Urinary bladder (tissue), 4 donors: Measurements from ENCODE around the gene NDUFV2. TPM values are rescaled to one million over a fixed set of nuclear protein-coding genes. Genes with fewer than 3 reads are reported as not detected.
"Not testable (repeated sequence)": the region's sequence is repeated elsewhere in the genome, so short reads cannot be mapped to it uniquely, and the experiment has no call there.

Experiments
- DNase-seq: peaks from one replicate; pipeline ENCODE4 v3.0.0-alpha.2; 2015; ENCODE audit errors: extremely low spot score
- H3K27ac ChIP-seq: one replicate; pipeline ENCODE4 v1.5.1; 2013; ENCODE audit warnings: low read depth, mild to moderate bottlenecking, moderate library complexity
- H3K36me3 ChIP-seq: one replicate; pipeline ENCODE4 v1.6.1; 2013; ENCODE audit warnings: mild to moderate bottlenecking, moderate library complexity; ENCODE audit not compliant: insufficient read depth
- H3K4me1 ChIP-seq: one replicate; pipeline ENCODE4 v1.6.1; 2013; ENCODE audit warnings: mild to moderate bottlenecking, moderate library complexity; ENCODE audit not compliant: insufficient read depth
- H3K4me3 ChIP-seq: one replicate; pipeline ENCODE4 v1.5.1; 2013; ENCODE audit warnings: low read depth, low read length
- WGBS: extraction: QIAGEN DNeasy Blood & Tissue Kit; methylation state at CpG from one replicate; pipeline ENCODE4 v1.1.7; 2013; 5-methylcytosine and 5-hydroxymethylcytosine counted together
- polyA plus RNA-seq: library from polyadenylated mRNA; stranded (reverse); fragments of 200-250 nt; gene quantifications from one replicate; pipeline ENCODE4 v1.2.3, GENCODE V29; 2013
- total RNA-seq: library from RNA; depleted of rRNA; stranded (reverse); fragments of >200 nt; gene quantifications from one replicate; pipeline ENCODE4 v1.2.3, GENCODE V29; 2014
- donor health status: healthy with polysubstance abuse.
- donor health status: healthy.

NDUFV2 gene
- total and polyA plus RNA-seq, 2 donors, result 116 to 143 TPM

GRCh38 chr18:9160014-9160413 lies 57.5 kb downstream of the NDUFV2 start:
- WGBS, result 95% methylated on average over 4 of the region's 4 CpGs
- no peak for DNase-seq
- Histone ChIP-seq H3K27ac (no peak overlapping the region), H3K4me1 (no peaks in the 10 kb centered on the region), H3K4me3 (no peak overlapping the region), H3K36me3 (no peaks in the 10 kb centered on the region)

GRCh38 chr18:9162663-9163062 lies 60.2 kb downstream of the NDUFV2 start:
- H3K4me3 ChIP-seq, H3K27ac ChIP-seq, H3K36me3 ChIP-seq, H3K4me1 ChIP-seq, DNase-seq: not testable (repeated sequence)
- 97% methylated on average over 4 of the region's 4 CpGs for WGBS

DNA sequence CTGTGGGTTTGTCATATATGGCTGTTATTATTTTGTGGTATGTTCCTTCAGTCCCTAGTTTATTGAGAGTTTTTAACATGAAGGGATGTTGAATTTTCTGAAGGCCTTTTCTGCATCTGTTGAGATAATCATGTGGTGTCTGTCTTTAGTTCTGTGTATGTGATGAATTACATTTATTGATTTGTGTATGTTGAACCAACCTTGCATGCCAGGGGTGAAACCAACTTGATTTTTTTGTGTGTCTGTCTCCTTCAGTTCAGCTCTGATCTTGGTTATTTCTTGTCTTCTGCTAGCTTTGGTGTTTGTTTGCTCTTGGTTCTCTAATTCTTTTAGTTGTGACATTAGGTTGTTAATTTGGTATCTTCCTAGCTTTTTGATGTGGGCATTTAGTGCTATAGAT lies 61.6 kb downstream of the NDUFV2 start:
- H3K4me3 ChIP-seq, DNase-seq, H3K36me3 ChIP-seq, H3K27ac ChIP-seq, H3K4me1 ChIP-seq: not testable (repeated sequence)

- not testable (repeated sequence) for H3K4me1 ChIP-seq, H3K36me3 ChIP-seq, H3K27ac ChIP-seq, H3K4me3 ChIP-seq, DNase-seq
- WGBS, result 98% methylated on average over 3 of the region's 3 CpGs
Observed at GRCh38 chr18:9165883-9166282, 63.4 kb downstream of the NDUFV2 start.

GRCh38 chr18:9169515-9169914 lies 67.0 kb downstream of the NDUFV2 start:
- not testable (repeated sequence) for H3K36me3 ChIP-seq, H3K4me1 ChIP-seq, DNase-seq, H3K27ac ChIP-seq, H3K4me3 ChIP-seq
- WGBS, result 93% methylated on average over 3 of the region's 3 CpGs

- not testable (repeated sequence) for H3K36me3 ChIP-seq, H3K27ac ChIP-seq, DNase-seq, H3K4me3 ChIP-seq, H3K4me1 ChIP-seq
- WGBS, result 65% methylated on average over 3 of the region's 3 CpGs
Observed at GRCh38 chr18:9171919-9172318, 69.4 kb downstream of the NDUFV2 start.

DNA sequence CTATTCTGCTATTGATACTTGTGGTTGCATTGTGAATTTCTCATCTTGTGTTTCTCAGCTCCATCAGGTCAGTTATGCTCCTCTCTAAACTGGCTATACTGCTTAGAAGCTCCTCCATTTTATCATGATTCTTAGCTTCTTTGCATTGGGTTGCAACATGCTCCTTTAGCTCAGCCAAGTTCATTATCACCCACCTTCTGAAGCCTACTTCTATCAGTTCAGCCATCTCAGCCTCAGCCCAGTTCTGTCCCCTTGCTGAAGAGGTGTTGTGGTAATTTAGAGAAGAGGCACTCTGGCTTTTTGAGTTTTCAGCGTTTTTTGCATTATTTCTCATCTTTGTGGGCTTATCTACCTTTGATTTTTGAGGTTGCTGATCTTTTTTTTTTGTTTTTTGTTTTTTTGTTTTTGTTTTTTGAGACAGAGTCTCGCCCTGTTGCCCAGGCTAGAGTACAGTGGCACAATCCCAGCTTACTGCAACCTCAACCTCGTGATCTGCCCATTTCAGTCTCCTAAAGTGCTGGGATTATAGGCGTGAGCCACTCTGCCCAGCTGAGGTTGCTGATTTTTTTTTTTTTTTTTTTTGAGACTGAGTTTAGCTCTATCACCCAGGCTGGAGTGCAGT lies 70.1 kb downstream of the NDUFV2 start:
- no peaks in the 10 kb centered on the region for H3K36me3 ChIP-seq
- H3K4me1 ChIP-seq, result no peaks in the 10 kb centered on the region
- no peak overlapping the region for H3K4me3 ChIP-seq
- WGBS, result 93% methylated on average over 4 of the region's 4 CpGs
- DNase-seq, result no peak
- no peak overlapping the region for H3K27ac ChIP-seq

- Histone ChIP-seq H3K4me3 (no peak overlapping the region), H3K4me1 (no peaks in the 10 kb centered on the region), H3K27ac (no peak overlapping the region), H3K36me3 (no peaks in the 10 kb centered on the region)
- no peak for DNase-seq
- WGBS, result 89% methylated on average over 6 of the region's 6 CpGs
Observed at GRCh38 chr18:9173770-9174233, 71.3 kb downstream of the NDUFV2 start.

GRCh38 chr18:9174302-9174701 lies 71.8 kb downstream of the NDUFV2 start:
- H3K4me1 ChIP-seq, result no peaks in the 10 kb centered on the region
- H3K27ac ChIP-seq, result no peak overlapping the region
- DNase-seq, result no peak
- WGBS, result 90% methylated on average over 4 of the region's 4 CpGs
- no peak overlapping the region for H3K4me3 ChIP-seq
- no peaks in the 10 kb centered on the region for H3K36me3 ChIP-seq

DNA sequence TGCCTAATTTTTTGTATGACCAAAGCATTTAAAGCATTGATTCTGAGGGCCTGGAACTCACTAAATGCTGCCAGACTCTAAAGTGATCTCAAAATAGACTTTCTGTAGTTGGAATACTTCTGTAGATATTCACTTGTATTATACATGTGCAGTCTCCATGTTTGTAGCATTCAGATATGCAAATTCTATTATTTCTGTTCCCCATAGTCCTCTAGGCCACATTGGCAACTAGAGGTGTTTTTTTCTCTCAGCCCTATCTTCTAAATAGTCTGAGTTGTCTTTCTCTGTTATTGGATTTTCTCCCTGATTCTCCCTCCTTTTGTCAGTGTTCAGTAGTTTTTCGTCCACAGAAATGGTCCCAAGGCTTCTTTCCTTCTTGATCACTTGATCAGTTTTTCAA lies 72.6 kb downstream of the NDUFV2 start:
- no peak for DNase-seq
- Histone ChIP-seq H3K4me1 (no peaks in the 10 kb centered on the region), H3K27ac (no peak overlapping the region), H3K4me3 (no peak overlapping the region), H3K36me3 (no peaks in the 10 kb centered on the region)
- WGBS, result 92% methylated on average over 1 of the region's 1 CpG

DNA sequence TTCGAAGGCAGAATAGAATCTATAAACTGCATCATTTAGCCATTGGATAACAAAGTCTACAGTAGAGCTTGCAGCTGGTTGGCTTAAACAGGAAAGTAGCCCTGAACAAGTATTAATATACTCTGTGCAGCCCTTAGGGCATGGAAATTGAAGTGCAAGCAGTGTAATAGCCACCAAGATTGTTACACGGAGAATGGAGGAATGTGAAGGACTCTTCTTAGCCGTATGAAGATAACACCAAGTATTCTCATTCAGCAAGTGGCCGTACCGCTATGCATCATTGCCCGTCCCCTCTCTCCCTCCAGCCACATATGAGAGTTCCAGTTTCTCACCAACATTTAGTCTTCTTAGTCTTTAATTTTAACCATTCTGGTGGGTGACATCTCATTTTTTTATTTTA lies 74.5 kb downstream of the NDUFV2 start:
- H3K27ac ChIP-seq, result no peak overlapping the region
- DNase-seq, result no peak
- no peaks in the 10 kb centered on the region for H3K36me3 ChIP-seq
- WGBS, result 88% methylated on average over 6 of the region's 6 CpGs
- H3K4me1 ChIP-seq, result no peaks in the 10 kb centered on the region
- H3K4me3 ChIP-seq, result no peak overlapping the region

GRCh38 chr18:9177466-9177865 lies 75.0 kb downstream of the NDUFV2 start:
- no peak for DNase-seq
- Histone ChIP-seq H3K36me3 (no peaks in the 10 kb centered on the region), H3K4me3 (no peak overlapping the region), H3K27ac (no peak overlapping the region), H3K4me1 (no peaks in the 10 kb centered on the region)
- 87% methylated on average over 4 of the region's 4 CpGs for WGBS

DNA sequence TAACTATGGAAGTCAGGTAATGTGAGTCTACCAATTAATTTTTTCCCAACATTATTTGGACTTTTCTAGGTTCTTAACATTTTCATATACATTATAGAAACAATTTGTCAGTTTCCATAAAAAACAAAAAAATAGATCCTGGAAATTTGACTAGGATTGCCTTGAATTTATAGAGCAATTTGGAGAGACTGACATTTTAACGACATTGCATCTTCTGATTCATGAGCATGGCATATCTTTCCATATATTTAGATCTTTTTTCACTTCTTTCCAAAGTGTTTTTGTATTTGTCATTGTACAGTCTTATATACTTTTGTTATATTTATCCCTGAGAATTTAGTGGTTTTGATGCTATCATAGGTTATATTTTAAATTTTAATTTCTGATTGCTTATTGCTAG lies 76.1 kb downstream of the NDUFV2 start:
- DNase-seq, result no peak
- Histone ChIP-seq H3K36me3 (no peaks in the 10 kb centered on the region), H3K4me3 (no peak overlapping the region), H3K27ac (no peak overlapping the region), H3K4me1 (no peaks in the 10 kb centered on the region)
- 97% methylated on average over 1 of the region's 1 CpG for WGBS

DNA sequence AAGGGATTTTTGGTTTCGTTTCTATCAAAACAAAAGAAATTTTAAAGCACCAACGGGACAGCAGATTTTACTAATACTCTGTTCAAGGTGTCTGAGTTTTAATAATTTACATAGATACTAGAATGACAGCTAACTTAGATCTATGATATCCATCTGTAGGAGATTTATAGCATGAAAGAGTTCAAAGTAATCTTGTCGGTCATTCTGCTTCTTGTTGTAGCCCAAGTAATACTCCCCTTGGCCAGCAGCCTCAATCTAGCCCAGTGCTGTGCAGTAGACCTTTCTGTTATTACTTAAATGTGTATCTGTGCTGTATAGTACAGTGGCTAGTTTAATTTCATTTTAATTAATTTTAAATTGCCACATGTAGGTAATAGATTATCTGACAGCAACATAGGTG lies 78.8 kb downstream of the NDUFV2 start:
- DNase-seq, result no peak
- H3K4me3 ChIP-seq, result no peak overlapping the region
- H3K27ac ChIP-seq, result no peak overlapping the region
- WGBS, result 78% methylated on average over 3 of the region's 3 CpGs
- no peaks in the 10 kb centered on the region for H3K4me1 ChIP-seq
- H3K36me3 ChIP-seq, result no peaks in the 10 kb centered on the region

GRCh38 chr18:9182852-9183399 lies 80.4 kb downstream of the NDUFV2 start:
- Histone ChIP-seq H3K4me1 (no peaks in the 10 kb centered on the region), H3K36me3 (no peaks in the 10 kb centered on the region), H3K27ac (no peak overlapping the region), H3K4me3 (no peak overlapping the region)
- 75% methylated on average over 5 of the region's 5 CpGs for whole genome bisulfite sequencing
- DNase-seq, result no peak
